Inflammatory macrophage (primary cell): ENCODE measurements around the gene SPTBN5.
A peak's percentile ranks its signal among the peaks of the same experiment; 100 is the strongest.

ENCODE experiments used
- DNase-seq, 2 donors: peaks; one replicate each; pipeline ENCODE4 v3.0.0-alpha.2; 2020 to 2022

The SPTBN5 gene

GRCh38 chr15:41882689-41883483 lies 11.0 kb downstream of the SPTBN5 start:
- peak in 1 of 2 donors; percentile 9 for DNase-seq

DNA sequence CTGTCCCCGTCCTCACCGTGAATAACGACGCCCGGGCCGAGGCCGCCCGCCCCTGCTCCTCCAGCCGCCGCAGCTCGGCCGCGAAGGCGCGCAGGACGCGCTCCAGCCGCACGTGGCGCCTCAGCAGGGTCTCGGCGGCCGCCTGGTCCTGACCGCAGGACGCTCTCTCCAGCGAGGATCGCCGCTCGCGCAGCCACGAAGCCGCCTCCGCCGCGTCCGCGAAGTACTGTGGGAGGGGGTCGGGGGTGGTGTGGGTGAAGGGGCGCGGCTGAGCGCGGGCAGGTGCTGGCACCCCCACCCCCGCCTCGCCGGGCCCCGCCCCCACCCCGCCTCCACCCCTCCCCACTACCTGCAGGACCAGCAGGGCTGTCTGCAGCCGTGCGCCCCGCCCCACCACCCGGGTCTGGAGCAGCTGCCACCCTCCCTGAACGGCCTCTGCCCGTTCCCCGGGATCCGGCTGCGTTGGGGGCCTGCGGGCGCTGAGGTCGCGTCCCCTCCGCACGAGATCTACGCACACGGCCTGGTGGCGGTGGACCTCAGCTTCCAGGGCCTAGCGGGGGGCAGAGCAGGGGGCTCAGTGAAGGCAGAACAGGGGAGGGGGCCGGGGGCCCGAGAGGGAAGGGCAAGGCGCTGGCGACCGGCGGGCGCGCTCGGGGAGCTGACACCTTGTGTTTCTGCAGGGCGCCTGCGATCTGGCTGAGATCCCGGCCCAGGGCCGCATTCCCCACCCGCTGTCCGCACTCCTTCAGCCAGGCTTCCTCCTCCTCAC lies 11.7 kb downstream of the SPTBN5 start:
- no peak for DNase-seq

GRCh38 chr15:41881550-41881919 lies 12.3 kb downstream of the SPTBN5 start:
- no peak for DNase-seq

DNA sequence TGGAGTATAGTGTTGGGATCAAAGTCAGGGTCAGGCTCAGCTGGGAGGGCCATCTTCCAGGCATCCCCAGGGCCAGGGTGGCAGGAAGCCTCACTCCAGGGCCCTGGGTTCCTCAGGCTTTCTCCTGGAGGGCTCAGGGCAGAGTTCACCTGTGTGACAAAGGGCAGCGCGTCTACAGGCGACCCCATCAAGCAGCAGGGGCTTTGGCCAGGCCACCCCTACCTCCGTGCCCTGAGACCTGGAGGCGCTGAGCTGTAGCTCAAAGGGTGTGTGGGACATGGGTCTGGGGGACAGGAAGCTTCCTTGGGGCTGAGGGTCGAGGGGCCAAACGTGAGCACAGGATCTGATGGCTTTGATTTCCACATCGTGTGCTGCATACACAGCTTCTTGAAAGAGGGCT lies 12.8 kb downstream of the SPTBN5 start:
- DNase-seq, result no peak

DNA sequence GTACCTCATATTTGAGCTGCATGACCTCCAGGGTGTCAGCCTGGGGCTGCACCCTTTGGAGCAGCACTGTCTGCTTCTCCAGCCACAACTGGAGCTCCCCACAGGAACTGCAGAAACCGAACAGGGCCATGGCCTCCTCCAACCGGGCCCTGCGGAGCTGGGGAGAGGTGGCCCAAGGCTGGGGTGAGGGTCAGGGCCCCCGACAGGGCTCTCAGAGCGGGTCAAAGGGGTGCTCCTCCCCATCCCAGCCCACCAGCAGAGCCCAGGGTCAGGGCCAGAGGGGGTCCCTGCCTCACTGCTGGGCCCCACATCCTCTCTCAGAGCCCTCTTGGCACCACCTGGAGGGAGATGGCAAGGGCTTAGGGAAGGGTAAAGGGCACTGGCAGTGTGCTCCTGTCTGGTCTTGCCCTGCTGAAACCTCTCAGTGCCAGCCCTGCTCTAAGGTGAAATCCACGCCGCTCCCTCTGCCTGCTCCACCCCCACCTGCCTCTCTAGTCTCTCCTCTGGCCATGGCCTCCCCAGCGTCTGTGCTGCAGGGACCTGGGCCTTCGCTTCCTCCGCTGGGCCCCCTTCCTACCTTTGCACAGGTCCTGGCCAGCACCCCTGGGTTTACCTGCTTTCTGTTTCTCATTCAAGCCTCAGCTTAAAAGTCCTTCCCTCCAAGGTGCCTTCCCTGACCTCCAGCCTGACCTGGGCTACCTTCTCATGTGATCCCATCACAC lies 13.5 kb downstream of the SPTBN5 start:
- DNase-seq, result no peak

DNA sequence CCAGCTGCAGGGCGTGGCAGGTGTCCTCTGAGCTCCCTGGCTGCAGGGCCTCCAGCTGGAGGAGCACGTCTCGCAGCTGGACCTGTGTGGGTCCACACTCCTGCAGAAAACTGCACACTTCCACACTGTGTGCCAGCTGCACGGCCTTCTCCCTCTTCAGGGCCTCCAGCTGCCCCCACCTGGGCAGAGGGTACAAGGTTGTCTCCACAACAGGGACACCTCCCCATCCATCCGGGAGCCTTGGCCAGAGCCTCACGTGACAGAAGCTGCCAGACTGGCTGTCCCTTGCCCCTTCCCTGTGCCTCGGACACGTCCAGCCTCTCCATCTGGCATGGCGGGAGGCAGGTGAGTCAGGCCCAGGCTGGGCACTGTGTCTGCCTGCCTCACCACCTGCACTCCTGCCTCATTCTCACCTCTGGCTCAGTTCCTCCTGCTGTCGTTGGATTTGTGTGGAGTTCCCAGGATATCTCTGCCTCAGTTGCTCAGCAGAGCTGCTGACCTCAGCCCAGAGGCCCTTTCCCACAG lies 14.5 kb downstream of the SPTBN5 start:
- DNase-seq, result no peak

DNA sequence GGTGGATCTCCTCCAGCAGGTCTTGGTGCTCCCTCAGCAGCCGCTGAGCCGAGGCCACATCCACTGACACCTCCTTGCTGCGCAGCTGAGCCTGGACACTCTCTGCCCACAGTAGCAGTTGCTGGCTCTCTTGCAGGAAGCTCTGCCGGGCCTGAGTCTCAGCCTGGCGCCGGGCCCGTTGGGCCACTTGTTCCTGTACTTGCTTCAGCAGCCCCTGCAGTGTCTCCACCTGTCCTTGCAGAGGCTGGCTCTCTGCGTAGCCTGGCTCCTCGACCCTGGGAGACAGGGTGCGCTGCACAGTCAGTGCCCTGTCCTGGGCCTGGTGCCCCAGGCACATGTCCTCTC lies 15.5 kb downstream of the SPTBN5 start:
- DNase-seq, result no peak

- no peak for DNase-seq
These were observed 16.1 kb downstream of the SPTBN5 start for GRCh38 chr15:41877631-41878354.

GRCh38 chr15:41876689-41877088 lies 17.2 kb downstream of the SPTBN5 start:
- DNase-seq, result no peak

- no peak for DNase-seq
These were observed 17.8 kb downstream of the SPTBN5 start for GRCh38 chr15:41876007-41876406.

DNA sequence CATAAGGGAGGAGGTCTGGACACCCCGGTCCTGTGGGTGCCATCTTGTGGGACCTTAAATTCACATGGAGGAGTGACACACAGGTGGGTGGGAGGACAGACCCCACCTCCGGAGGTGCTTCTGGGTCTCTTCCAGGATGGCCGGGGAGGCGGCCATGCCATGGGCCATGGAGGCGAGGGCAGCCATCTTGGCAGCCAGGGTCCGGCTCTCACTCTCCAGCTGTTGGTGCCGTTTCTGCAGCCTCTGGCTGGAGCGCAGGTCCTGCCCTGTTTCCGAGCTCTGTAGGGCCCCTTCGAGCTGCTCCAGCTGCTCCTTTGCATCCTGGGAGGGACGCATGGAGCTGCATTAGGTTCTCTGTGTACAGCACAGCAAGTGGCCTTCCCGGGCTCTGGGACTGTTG lies 19.1 kb downstream of the SPTBN5 start:
- DNase-seq, result no peak

GRCh38 chr15:41873711-41874110 lies 20.1 kb downstream of the SPTBN5 start:
- no peak for DNase-seq

DNA sequence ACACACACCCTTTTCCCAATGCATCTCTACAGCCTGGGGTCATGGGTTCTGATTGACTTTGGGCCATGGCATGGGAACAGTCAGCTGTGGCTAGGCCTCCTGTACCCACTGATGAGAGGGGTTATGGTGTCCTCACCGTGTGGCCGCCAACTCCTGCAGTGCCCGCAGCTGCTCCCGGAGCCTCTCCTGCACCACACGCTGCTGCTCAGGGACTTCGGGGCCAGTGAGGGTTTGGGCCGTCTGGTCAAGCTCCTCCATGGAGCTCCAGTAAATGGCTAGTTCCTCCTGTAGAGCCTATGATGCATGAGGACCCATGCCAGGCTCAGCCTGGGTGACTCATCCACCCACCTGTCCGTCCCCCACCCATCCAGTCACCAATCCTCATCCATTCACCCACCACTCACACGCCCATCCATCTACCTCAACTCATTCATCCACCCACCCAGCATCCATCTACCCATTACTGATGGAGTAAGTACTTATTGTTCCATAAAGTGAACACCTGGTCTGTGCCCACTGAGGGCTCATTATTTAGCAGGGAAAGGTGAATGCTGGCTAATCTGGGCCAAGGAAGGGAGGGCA lies 21.6 kb downstream of the SPTBN5 start:
- no peak for DNase-seq

GRCh38 chr15:41871175-41871905 lies 22.5 kb downstream of the SPTBN5 start:
- DNase-seq, result no peak

DNA sequence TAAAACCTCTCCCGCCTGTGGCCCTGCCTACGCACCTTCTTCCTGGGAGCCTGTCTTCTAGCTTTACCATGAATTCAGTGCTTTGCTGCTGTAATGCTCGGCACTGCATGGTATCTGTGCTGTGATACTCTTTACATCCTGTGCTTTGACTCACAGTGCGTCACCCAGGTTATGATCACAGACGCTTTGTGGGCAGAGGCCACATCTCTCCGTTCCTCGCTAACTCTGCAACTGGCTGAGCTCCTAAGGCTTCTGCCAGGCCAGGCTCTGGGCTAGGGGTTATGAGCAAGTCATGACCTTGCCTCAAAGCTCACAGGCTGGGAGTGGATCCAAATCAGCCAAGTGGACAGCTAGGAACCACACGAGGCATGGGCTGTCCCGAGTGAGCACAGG lies 23.2 kb downstream of the SPTBN5 start:
- no peak for DNase-seq

- DNase-seq, result no peak
These were observed 23.8 kb downstream of the SPTBN5 start for GRCh38 chr15:41869770-41870688.

- DNase-seq, result no peak
These were observed 25.5 kb downstream of the SPTBN5 start for GRCh38 chr15:41868321-41868720.

- DNase-seq, result no peak
These were observed 26.8 kb downstream of the SPTBN5 start for GRCh38 chr15:41866872-41867579.

- no peak for DNase-seq
These were observed 27.6 kb downstream of the SPTBN5 start for GRCh38 chr15:41866263-41866703.
